Right lobe of liver (tissue), 4 donors: ENCODE data around the gene IGF1R.

Experiments used
- POLR2A ChIP-seq: fragments of 450-650 bp; IDR thresholded peaks from one replicate; pipeline ENCODE4 v1.6.1; 2017; ENCODE audit warnings: antibody characterized with exemption, mild to moderate bottlenecking
- TF ChIP-seq, protein P1 (sequence below), 4 donors: fragments of 200-600 bp in 3 of 4; fragments of 450-650 bp in 1 of 4; IDR thresholded peaks; one replicate each; pipeline versions ENCODE4 v1.5.1 to v1.8.0; 2016 to 2022; ENCODE audit warnings: antibody characterized with exemption in 4 of 4, mild to moderate bottlenecking in 2 of 4
- donor health status: DM: no; HTN: no; CAD: no.
- donor health status: DM: no; HTN: no; CAD: no.
- donor health status: DM: no; HTN: yes; CAD: no.

DNA sequence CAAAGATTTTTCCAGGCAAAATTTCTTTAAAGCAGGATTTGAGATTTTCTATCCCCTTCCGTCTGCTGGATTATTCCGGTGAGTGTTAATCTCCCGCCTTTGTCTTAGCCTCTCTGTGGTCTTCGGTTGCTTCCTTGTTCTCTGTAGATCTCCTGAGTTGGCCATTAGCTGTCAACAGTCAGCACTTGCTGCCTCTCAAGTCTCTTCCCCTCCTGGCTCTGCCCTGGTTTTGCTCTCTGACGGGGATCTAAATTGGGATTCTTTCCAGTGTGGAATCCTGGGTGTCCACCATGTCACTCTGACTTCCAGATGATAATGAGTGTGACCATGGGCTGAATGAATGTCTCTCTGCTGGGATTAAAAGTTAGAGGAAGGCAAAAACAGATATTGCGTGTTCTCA, 121.5 kb downstream of the IGF1R start:
- TF ChIP-seq, protein P1, sequence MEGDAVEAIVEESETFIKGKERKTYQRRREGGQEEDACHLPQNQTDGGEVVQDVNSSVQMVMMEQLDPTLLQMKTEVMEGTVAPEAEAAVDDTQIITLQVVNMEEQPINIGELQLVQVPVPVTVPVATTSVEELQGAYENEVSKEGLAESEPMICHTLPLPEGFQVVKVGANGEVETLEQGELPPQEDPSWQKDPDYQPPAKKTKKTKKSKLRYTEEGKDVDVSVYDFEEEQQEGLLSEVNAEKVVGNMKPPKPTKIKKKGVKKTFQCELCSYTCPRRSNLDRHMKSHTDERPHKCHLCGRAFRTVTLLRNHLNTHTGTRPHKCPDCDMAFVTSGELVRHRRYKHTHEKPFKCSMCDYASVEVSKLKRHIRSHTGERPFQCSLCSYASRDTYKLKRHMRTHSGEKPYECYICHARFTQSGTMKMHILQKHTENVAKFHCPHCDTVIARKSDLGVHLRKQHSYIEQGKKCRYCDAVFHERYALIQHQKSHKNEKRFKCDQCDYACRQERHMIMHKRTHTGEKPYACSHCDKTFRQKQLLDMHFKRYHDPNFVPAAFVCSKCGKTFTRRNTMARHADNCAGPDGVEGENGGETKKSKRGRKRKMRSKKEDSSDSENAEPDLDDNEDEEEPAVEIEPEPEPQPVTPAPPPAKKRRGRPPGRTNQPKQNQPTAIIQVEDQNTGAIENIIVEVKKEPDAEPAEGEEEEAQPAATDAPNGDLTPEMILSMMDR (IDR thresholded peaks at IDR 0.05): no peak
- no peak for TF ChIP-seq POLR2A
